ENCODE data around the gene ARL4C.

The ARL4C gene

DNA sequence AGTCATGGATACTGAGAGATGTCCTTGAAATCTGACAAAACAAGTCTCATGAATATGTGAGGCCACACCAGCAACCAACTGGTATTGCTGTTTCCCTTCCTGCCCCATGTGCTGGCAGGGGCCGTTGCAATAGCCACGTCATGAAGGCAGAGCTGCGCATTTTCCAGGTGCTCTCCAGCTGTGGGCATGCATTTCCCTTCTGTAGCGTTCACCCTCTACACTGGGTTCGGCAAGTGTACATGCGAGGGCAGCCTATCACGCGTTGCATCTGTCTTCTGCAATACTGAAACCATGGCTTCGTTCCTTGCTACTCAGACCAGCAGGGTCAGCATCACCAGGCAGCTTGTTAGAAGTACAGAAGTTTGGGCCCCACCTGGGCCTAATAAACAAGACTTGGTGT, 17.4 kb downstream of the ARL4C start:
- in situ Hi-C loops (cut with HindIII; ENCODE audit: low sequenced_read_pairs): no loop called here
- H3K4me3 ChIP-seq (ENCODE audit: low read depth, low read length): no peak overlapping the region
- no peak for DNase-seq (ENCODE audit: low read depth, low spot score)
- TF ChIP-seq, protein P1, sequence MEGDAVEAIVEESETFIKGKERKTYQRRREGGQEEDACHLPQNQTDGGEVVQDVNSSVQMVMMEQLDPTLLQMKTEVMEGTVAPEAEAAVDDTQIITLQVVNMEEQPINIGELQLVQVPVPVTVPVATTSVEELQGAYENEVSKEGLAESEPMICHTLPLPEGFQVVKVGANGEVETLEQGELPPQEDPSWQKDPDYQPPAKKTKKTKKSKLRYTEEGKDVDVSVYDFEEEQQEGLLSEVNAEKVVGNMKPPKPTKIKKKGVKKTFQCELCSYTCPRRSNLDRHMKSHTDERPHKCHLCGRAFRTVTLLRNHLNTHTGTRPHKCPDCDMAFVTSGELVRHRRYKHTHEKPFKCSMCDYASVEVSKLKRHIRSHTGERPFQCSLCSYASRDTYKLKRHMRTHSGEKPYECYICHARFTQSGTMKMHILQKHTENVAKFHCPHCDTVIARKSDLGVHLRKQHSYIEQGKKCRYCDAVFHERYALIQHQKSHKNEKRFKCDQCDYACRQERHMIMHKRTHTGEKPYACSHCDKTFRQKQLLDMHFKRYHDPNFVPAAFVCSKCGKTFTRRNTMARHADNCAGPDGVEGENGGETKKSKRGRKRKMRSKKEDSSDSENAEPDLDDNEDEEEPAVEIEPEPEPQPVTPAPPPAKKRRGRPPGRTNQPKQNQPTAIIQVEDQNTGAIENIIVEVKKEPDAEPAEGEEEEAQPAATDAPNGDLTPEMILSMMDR (IDR thresholded peaks at IDR 0.05; ENCODE audit: low read depth, low read length): no peak

DNA sequence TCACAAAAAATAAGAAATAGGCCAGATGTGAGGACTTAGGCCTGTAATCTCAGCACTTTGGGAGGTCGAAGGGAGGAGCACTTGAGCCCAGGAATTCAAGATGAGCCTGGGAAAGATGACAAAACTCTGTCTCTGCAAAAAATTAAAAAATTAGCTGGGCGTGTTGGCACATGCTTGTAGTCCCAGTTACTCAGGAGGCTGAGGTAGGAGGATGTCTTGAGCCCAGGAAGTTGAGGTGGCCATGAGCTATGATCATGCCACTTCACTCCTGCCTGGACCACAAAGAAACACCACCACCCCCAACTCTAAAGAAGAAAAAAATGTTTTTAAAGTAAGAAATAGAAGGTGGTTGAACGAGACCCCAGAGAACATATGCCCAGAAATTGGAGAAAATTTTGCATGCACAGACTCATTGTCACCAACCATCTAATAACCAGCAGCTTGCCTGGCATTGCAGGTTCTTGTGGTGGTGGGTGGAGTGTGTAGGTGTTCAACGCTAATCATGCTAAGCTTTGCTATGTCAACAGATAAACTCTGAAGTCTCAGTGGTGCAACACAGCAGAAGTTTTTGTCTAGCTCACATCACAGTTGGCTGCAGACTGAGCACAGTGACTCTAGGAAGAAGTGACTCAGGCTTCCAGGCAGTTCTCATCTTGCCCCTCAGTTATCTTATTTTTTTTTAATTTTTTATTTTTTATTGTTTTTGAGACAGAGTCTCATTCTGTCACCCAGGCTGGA, 18.6 kb downstream of the ARL4C start:
- in situ Hi-C loops (cut with HindIII; ENCODE audit: low sequenced_read_pairs): no loop called here
- no peak overlapping the region for H3K4me3 ChIP-seq (ENCODE audit: low read depth, low read length)
- TF ChIP-seq, protein P1 (IDR thresholded peaks at IDR 0.05; ENCODE audit: low read depth, low read length): no peak
- no peak for DNase-seq (ENCODE audit: low read depth, low spot score)

DNA sequence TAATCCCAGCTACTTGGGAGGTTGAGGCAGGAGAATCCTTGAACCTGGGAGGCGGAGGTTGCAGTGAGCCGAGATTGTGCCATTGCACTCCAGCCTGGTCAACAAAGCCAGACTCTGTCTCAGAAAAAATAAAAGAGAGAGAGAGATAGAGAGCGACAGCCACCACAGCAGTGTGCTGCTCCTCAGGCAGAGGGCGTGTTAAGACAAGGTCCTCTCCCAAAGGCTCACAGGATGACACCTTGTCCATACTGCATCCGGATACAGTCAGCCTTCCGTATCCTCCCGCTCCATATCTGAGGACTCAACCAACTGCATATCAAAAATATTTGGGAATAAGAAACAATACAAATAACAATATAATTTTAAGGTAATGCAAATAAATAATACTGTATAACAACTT, 20.1 kb downstream of the ARL4C start:
- no peak overlapping the region for H3K4me3 ChIP-seq (ENCODE audit: low read depth, low read length)
- DNase-seq (ENCODE audit: low read depth, low spot score): no peak
- in situ Hi-C loops (cut with HindIII; ENCODE audit: low sequenced_read_pairs): no loop called here
- TF ChIP-seq, protein P1 (IDR thresholded peaks at IDR 0.05; ENCODE audit: low read depth, low read length): no peak

DNA sequence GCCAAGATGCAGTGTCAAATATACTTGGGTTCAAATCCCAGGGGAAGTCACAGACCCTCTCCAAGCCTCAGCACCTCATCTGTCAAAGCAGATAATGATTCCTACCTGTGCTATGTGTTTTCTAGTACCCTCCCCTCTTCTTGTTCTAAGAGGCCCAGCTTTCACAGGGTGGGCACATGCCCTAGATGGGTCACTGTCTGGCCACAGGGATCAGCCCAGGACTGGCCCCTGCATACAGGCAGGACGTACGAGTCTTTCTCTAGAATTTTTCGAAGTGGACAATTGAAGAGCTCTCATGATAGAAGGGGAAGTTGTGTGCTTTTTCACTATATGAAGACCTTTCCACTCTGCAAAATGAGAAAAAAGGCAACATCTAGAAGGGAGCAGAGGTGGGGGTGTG, 22.2 kb downstream of the ARL4C start:
- in situ Hi-C loops (cut with HindIII; ENCODE audit: low sequenced_read_pairs): no loop called here
- TF ChIP-seq, protein P1 (IDR thresholded peaks at IDR 0.05; ENCODE audit: low read depth, low read length): no peak
- DNase-seq (ENCODE audit: low read depth, low spot score): no peak
- H3K4me3 ChIP-seq (ENCODE audit: low read depth, low read length): no peak overlapping the region

DNA sequence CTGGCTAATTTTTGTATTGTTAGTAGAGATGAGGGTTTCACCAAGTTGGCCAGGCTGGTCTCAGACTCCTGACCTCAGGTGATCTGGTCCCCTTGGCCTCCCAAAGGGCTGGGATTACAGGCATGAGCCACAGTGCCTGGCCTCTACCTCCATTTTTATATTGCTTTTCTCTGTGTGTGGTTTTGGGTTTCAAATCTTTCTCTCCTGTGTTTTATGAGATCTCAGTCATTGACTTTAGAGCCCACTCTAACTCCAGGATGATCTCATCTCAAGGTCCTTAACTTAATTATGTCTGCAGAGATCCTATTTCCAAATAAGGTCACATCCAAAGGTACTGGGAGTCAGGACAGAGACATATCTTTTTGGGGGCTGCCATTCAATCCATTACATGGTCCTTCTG, 24.7 kb downstream of the ARL4C start:
- H3K4me3 ChIP-seq (ENCODE audit: low read depth, low read length): no peak overlapping the region
- in situ Hi-C loops (cut with HindIII; ENCODE audit: low sequenced_read_pairs): no loop called here
- TF ChIP-seq, protein P1 (IDR thresholded peaks at IDR 0.05; ENCODE audit: low read depth, low read length): no peak
- DNase-seq (ENCODE audit: low read depth, low spot score): no peak

DNA sequence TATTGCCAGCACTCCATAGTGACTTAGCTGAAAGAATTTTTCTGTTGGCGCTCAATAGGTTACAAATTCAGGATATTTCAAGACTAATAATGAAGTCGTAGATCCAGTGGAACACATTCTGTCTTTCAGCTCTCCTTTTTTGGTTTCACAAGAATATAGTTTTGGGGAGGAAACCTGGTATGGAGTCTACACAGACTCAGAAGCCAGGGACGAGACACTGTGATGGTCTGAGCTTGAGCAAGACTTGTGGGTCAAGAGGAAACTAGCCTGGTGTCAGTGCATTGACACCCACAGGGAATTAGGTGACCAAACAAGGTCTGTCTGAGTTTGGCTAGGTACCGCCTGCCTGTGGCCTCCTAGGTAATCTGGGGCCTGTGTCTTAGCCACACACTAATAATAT, 26.9 kb downstream of the ARL4C start:
- H3K4me3 ChIP-seq (ENCODE audit: low read depth, low read length): no peak overlapping the region
- in situ Hi-C loops (cut with HindIII; ENCODE audit: low sequenced_read_pairs): no loop called here
- no peak for DNase-seq (ENCODE audit: low read depth, low spot score)
- TF ChIP-seq, protein P1 (IDR thresholded peaks at IDR 0.05; ENCODE audit: low read depth, low read length): no peak
